Measurements from ENCODE around the gene INO80.

DNA sequence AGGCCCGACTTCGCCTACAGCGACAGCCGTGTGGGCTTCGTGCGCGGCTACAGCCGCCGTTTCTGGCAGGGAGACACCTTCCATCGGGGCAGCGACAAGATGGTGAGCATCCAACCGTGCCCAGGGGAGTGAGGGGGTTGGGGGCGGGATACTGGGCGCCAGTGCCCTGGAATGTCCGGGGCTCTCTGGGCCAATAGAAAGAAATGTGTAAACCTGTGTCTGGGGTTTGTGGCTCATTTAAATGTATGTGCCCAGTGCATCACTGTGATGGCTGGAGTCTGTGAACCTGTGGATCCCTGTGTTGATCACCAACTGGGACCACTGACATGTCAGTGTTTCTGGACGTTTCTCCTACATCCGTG, 162.4 kb downstream of the INO80 start:
- TF ChIP-seq, protein P1, sequence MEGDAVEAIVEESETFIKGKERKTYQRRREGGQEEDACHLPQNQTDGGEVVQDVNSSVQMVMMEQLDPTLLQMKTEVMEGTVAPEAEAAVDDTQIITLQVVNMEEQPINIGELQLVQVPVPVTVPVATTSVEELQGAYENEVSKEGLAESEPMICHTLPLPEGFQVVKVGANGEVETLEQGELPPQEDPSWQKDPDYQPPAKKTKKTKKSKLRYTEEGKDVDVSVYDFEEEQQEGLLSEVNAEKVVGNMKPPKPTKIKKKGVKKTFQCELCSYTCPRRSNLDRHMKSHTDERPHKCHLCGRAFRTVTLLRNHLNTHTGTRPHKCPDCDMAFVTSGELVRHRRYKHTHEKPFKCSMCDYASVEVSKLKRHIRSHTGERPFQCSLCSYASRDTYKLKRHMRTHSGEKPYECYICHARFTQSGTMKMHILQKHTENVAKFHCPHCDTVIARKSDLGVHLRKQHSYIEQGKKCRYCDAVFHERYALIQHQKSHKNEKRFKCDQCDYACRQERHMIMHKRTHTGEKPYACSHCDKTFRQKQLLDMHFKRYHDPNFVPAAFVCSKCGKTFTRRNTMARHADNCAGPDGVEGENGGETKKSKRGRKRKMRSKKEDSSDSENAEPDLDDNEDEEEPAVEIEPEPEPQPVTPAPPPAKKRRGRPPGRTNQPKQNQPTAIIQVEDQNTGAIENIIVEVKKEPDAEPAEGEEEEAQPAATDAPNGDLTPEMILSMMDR (IDR thresholded peaks at IDR 0.05; ENCODE audit: low read depth, low read length) = no peak
- TF ChIP-seq EZH2phosphoT487 (IDR thresholded peaks at IDR 0.05; ENCODE audit: low read depth) = no peak
